ENCODE measurements around the gene LSAMP. TPM values are rescaled to one million over a fixed set of nuclear protein-coding genes. Genes with fewer than 3 reads are reported as not detected.
"Not testable (repeated sequence)": the region's sequence is repeated elsewhere in the genome, so short reads cannot be mapped to it uniquely, and the experiment has no call there.

Gene LSAMP
- total RNA-seq, 1 donor from 2014 or later, result 24.6 TPM

- H3K4me1 ChIP-seq, result no peaks in the 10 kb centered on the region
- DNase-seq (no peak), ATAC-seq (no peak)
- peaks cover 7% of the 10 kb centered on the region for H3K27me3 ChIP-seq
- intact Hi-C loops (cut with DNase I), result no loop called here
- H3K36me3 ChIP-seq, result no peaks in the 10 kb centered on the region
- no peak for TF ChIP-seq CTCF (IDR thresholded peaks at IDR 0.05)
- no peak overlapping the region for H3K4me3 ChIP-seq
- no peaks in the 10 kb centered on the region for H3K9me3 ChIP-seq
- H3K27ac ChIP-seq, result no peak overlapping the region
These were observed 641.1 kb downstream of the LSAMP start for GRCh38 chr3:115804200-115804599.

- Histone ChIP-seq H3K27me3 (peaks cover 7% of the 10 kb centered on the region), H3K4me3 (no peak overlapping the region), H3K9me3 (no peaks in the 10 kb centered on the region), H3K36me3 (no peaks in the 10 kb centered on the region), H3K4me1 (no peaks in the 10 kb centered on the region), H3K27ac (no peak overlapping the region)
- intact Hi-C loops (cut with DNase I), result no loop called here
- ATAC-seq (no peak), DNase-seq (no peak)
- no peak for TF ChIP-seq CTCF (IDR thresholded peaks at IDR 0.05)
These were observed 641.6 kb downstream of the LSAMP start for GRCh38 chr3:115803661-115804060.

GRCh38 chr3:115800489-115801075 lies 644.7 kb downstream of the LSAMP start:
- Histone ChIP-seq H3K9me3 (no peaks in the 10 kb centered on the region), H3K27ac (no peak overlapping the region), H3K4me3 (no peak overlapping the region), H3K4me1 (no peaks in the 10 kb centered on the region), H3K27me3 (peaks cover 7% of the 10 kb centered on the region), H3K36me3 (no peaks in the 10 kb centered on the region)
- no peak for TF ChIP-seq CTCF (IDR thresholded peaks at IDR 0.05)
- DNase-seq (no peak), ATAC-seq (no peak)
- intact Hi-C loops (cut with DNase I), result no loop called here

- H3K4me1 ChIP-seq; H3K27me3 ChIP-seq; intact Hi-C loops (cut with DNase I); H3K4me3 ChIP-seq; H3K27ac ChIP-seq; ATAC-seq; H3K36me3 ChIP-seq; H3K9me3 ChIP-seq; DNase-seq: not testable (repeated sequence)
These were observed 645.2 kb downstream of the LSAMP start for GRCh38 chr3:115800065-115800464.

GRCh38 chr3:115792206-115792955 lies 652.9 kb downstream of the LSAMP start:
- DNase-seq (no peak), ATAC-seq (no peak)
- H3K4me3 ChIP-seq, result no peak overlapping the region
- no peak overlapping the region for H3K27ac ChIP-seq
- no peaks in the 10 kb centered on the region for H3K9me3 ChIP-seq
- no peak for TF ChIP-seq CTCF (IDR thresholded peaks at IDR 0.05)
- no peaks in the 10 kb centered on the region for H3K36me3 ChIP-seq
- H3K4me1 ChIP-seq, result no peaks in the 10 kb centered on the region
- no peaks in the 10 kb centered on the region for H3K27me3 ChIP-seq
- intact Hi-C loops (cut with DNase I), result no loop called here

- DNase-seq; H3K9me3 ChIP-seq; intact Hi-C loops (cut with DNase I); H3K4me3 ChIP-seq; H3K27ac ChIP-seq; H3K36me3 ChIP-seq; ATAC-seq; H3K4me1 ChIP-seq; H3K27me3 ChIP-seq: not testable (repeated sequence)
These were observed 653.8 kb downstream of the LSAMP start for GRCh38 chr3:115791271-115792153.

Data from upper lobe of right lung (tissue), 1 donor.